GM23338 (cell line): Measurements from ENCODE around the gene PRDM8. TPM values are rescaled to one million over a fixed set of nuclear protein-coding genes. Genes with fewer than 3 reads are reported as not detected.

Experiments used
- ATAC-seq: fragments of 200-7000 bp; cut with Tn5 transposase; 3 replicates; pipeline ENCODE4 v1.9.1; 2020
- DNase-seq: peaks from one replicate; pipeline ENCODE4 v3.0.0-alpha.2; 2015; ENCODE audit warnings: low spot score
- H2AFZ ChIP-seq: fragments of 200-600 bp; sonication (generic); 2 replicates; pipeline ENCODE4 v1.8.0; 2016; ENCODE audit warnings: antibody characterized with exemption, mild to moderate bottlenecking, moderate library complexity
- H3F3A ChIP-seq: fragments of 200-600 bp; sonication (generic); replicated peaks from 2 replicates; pipeline ENCODE4 v1.8.0; 2017; ENCODE audit warnings: antibody characterized with exemption, mixed run types, low read depth
- H3K27ac ChIP-seq: fragments of 200-600 bp; sonication (generic); 2 replicates; pipeline ENCODE4 v1.6.1; 2016; ENCODE audit warnings: low read depth
- H3K27me3 ChIP-seq: fragments of 200-600 bp; sonication (generic); 2 replicates; pipeline ENCODE4 v1.8.0; 2016; ENCODE audit warnings: mild to moderate bottlenecking, mixed run types, moderate library complexity; ENCODE audit not compliant: insufficient read depth
- H3K36me3 ChIP-seq: fragments of 200-600 bp; sonication (generic); 2 replicates; pipeline ENCODE4 v1.8.0; 2016; ENCODE audit warnings: mild to moderate bottlenecking; ENCODE audit not compliant: insufficient read depth
- H3K4me1 ChIP-seq: fragments of 200-600 bp; sonication (generic); 2 replicates; pipeline ENCODE4 v1.8.0; 2016; ENCODE audit warnings: mild to moderate bottlenecking, moderate library complexity; ENCODE audit not compliant: insufficient read depth
- H3K4me2 ChIP-seq: fragments of 200-600 bp; sonication (generic); 2 replicates; pipeline ENCODE4 v1.7.1; 2017; ENCODE audit warnings: mixed run types
- H3K4me3 ChIP-seq: fragments of 200-600 bp; sonication (generic); 2 replicates; pipeline ENCODE4 v1.6.1; 2016; ENCODE audit warnings: mixed run types
- H3K79me2 ChIP-seq: fragments of 200-600 bp; sonication (generic); replicated peaks from 2 replicates; pipeline ENCODE4 v1.8.0; 2017; ENCODE audit warnings: mild to moderate bottlenecking; ENCODE audit not compliant: insufficient read depth
- H3K9me2 ChIP-seq: fragments of 200-600 bp; sonication (generic); 2 replicates; pipeline ENCODE4 v1.8.0; 2017; ENCODE audit not compliant: insufficient read depth
- H4K20me1 ChIP-seq: fragments of 200-600 bp; sonication (generic); replicated peaks from 2 replicates; pipeline ENCODE4 v1.8.0; 2017; ENCODE audit warnings: mild to moderate bottlenecking; ENCODE audit not compliant: insufficient read depth
- H3K27ac Mint-ChIP-seq: 2 replicates; pipeline ENCODE4 v1.8.0; 2020; ENCODE audit warnings: inconsistent platforms, mild to moderate bottlenecking, moderate library complexity, mixed read lengths
- H3K27me3 Mint-ChIP-seq: 3 replicates; pipeline ENCODE4 v1.8.0; 2022; ENCODE audit warnings: low read depth, mild to moderate bottlenecking, moderate library complexity, mixed read lengths, inconsistent platforms; ENCODE audit not compliant: insufficient read depth, poor library complexity
- H3K36me3 Mint-ChIP-seq: 3 replicates; pipeline ENCODE4 v1.8.0; 2021; ENCODE audit warnings: low read depth, mild to moderate bottlenecking, inconsistent platforms, moderate library complexity, mixed read lengths
- H3K4me1 Mint-ChIP-seq: 3 replicates; pipeline ENCODE4 v1.8.0; 2020; ENCODE audit warnings: mild to moderate bottlenecking, inconsistent platforms, mixed read lengths
- H3K4me3 Mint-ChIP-seq: 3 replicates; pipeline ENCODE4 v1.8.0; 2021; ENCODE audit warnings: moderate library complexity, mild to moderate bottlenecking, inconsistent platforms, mixed read lengths
- H3K9me3 Mint-ChIP-seq: 3 replicates; pipeline ENCODE4 v1.8.0; 2020; ENCODE audit warnings: moderate library complexity, mild to moderate bottlenecking, inconsistent platforms, mixed read lengths
- EZH2 ChIP-seq: fragments of 200-600 bp; sonication (generic); IDR thresholded peaks from one replicate; pipeline ENCODE4 v1.8.0; 2017; ENCODE audit warnings: antibody characterized with exemption, mild to moderate bottlenecking, low read depth; ENCODE audit not compliant: unreplicated experiment
- EZH2phosphoT487 ChIP-seq: fragments of 200-600 bp; sonication (generic); IDR thresholded peaks from one replicate; pipeline ENCODE4 v1.8.1; 2018; ENCODE audit warnings: antibody characterized with exemption; ENCODE audit not compliant: unreplicated experiment
- JUNB ChIP-seq: IDR thresholded peaks from one replicate; pipeline ENCODE4 v1.6.1; 2016; ENCODE audit warnings: antibody characterized with exemption; ENCODE audit not compliant: unreplicated experiment
- POLR2AphosphoS5 ChIP-seq: IDR thresholded peaks from 2 replicates; pipeline ENCODE4 v1.6.1; 2016; ENCODE audit warnings: antibody characterized with exemption, low read depth
- REST ChIP-seq: IDR thresholded peaks from one replicate; pipeline ENCODE4 v1.6.1; 2018; ENCODE audit warnings: antibody characterized with exemption; ENCODE audit not compliant: unreplicated experiment
- STAT1 ChIP-seq: IDR thresholded peaks from one replicate; pipeline ENCODE4 v1.6.1; 2016; ENCODE audit warnings: antibody characterized with exemption; ENCODE audit not compliant: unreplicated experiment
- polyA plus RNA-seq: library from polyadenylated mRNA; unstranded; fragments of >200 nt; fragmentation: Nextera tagmentation; extraction: Ambion mirVana; gene quantifications from 2 replicates; pipeline ENCODE4 v1.2.1, GENCODE V29; 2016
- total RNA-seq: library from RNA; depleted of rRNA; stranded (reverse); fragments of >200 nt; shearing (Covaris generic); gene quantifications from 2 replicates; pipeline ENCODE4 v1.2.3, GENCODE V29; 2014
- TF ChIP-seq, protein P1 (sequence below): IDR thresholded peaks from 2 replicates; pipeline ENCODE4 v1.6.1; 2016; ENCODE audit warnings: antibody characterized with exemption

Gene PRDM8
- total and polyA plus RNA-seq, 2 experiments from 2014 or later = 0.16 TPM; not detected in 1

DNA sequence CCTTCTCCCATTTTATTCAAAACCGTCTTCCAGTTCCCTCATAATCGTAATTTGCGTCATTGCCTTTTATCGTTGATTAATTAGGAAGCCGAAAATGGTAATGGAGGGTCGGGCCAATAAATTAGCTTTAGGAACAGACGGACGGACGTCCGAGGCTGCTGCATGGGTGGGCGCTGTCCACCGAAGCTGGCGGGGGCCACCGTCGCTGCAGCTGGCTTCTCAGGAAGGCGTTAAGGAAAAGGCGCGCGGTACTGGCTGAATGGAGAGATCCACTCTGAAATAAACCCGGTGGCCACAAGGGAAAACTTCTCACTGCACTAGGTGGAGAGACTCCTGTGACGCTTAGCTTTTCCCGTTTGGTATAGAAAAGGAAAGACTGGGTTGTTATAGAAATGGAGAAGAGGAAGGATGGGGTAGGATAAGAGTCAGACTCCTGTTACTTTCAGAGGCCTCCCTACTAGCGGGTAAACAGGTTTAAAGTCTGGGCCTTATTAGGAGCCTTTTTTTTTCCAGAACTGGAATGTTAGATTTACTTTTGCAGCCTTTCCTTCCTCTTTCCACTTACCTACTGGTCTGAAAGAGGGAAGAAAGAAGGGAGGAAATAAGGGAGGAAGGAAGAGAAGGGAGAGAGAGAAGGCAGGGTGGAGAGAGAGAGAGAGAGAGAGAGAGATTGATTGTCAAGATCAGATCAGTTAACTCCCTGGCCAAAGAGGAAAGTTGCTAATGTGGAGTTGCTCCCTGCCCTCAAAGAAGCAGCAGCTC lies 11.3 kb upstream of the PRDM8 start:
- Histone ChIP-seq H3F3A (peaks cover 20% of the 10 kb centered on the region), H3K36me3 (no peaks in the 10 kb centered on the region), H3K4me3 (peak overlapping the region; percentile 83), H3K27me3 (peaks cover 97% of the 10 kb centered on the region), H3K27ac (no peak overlapping the region), H2AFZ (no peak overlapping the region), H3K79me2 (no peaks in the 10 kb centered on the region), H3K4me2 (peak overlapping the region; percentile 82), H4K20me1 (peaks cover 38% of the 10 kb centered on the region), H3K9me2 (no peaks in the 10 kb centered on the region), H3K4me1 (peaks cover 46% of the 10 kb centered on the region)
- H3K27ac Mint-ChIP-seq = no peak overlapping the region
- H3K9me3 Mint-ChIP-seq = no peaks in the 10 kb centered on the region; the same call in 1 of the 3 replicates
- no peaks in the 10 kb centered on the region for H3K36me3 Mint-ChIP-seq
- peaks cover 95% of the 10 kb centered on the region for H3K27me3 Mint-ChIP-seq
- peak overlapping the region; percentile 81 for H3K4me3 Mint-ChIP-seq
- ATAC-seq (no peak), DNase-seq (peak; percentile 26)
- H3K4me1 Mint-ChIP-seq = peaks cover 47% of the 10 kb centered on the region
- TF ChIP-seq, protein P1, sequence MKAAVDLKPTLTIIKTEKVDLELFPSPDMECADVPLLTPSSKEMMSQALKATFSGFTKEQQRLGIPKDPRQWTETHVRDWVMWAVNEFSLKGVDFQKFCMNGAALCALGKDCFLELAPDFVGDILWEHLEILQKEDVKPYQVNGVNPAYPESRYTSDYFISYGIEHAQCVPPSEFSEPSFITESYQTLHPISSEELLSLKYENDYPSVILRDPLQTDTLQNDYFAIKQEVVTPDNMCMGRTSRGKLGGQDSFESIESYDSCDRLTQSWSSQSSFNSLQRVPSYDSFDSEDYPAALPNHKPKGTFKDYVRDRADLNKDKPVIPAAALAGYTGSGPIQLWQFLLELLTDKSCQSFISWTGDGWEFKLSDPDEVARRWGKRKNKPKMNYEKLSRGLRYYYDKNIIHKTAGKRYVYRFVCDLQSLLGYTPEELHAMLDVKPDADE = no peak
- TF ChIP-seq EZH2 (peak; percentile 82), STAT1 (no peak), EZH2phosphoT487 (peak; percentile 64)

- Histone ChIP-seq H3K4me3 (no peak overlapping the region), H3K36me3 (no peaks in the 10 kb centered on the region), H3K4me2 (no peak overlapping the region), H3F3A (peaks cover 20% of the 10 kb centered on the region), H3K27ac (no peak overlapping the region), H2AFZ (no peak overlapping the region), H3K27me3 (peaks cover 97% of the 10 kb centered on the region), H3K9me2 (no peaks in the 10 kb centered on the region), H4K20me1 (peaks cover 45% of the 10 kb centered on the region), H3K79me2 (no peaks in the 10 kb centered on the region), H3K4me1 (peaks cover 46% of the 10 kb centered on the region)
- ATAC-seq = no peak
- no peak for TF ChIP-seq REST
- TF ChIP-seq POLR2AphosphoS5 = no peak
- TF ChIP-seq JUNB = no peak
- TF ChIP-seq EZH2 = peak; percentile 79
- peaks cover 47% of the 10 kb centered on the region for H3K4me1 Mint-ChIP-seq
- DNase-seq = no peak
- peaks cover 97% of the 10 kb centered on the region for H3K27me3 Mint-ChIP-seq
- H3K36me3 Mint-ChIP-seq = no peaks in the 10 kb centered on the region
- H3K4me3 Mint-ChIP-seq = no peak overlapping the region; the same call in 2 of the 3 replicates
- no peak overlapping the region for H3K27ac Mint-ChIP-seq
- H3K9me3 Mint-ChIP-seq = no peaks in the 10 kb centered on the region; the same call in 1 of the 3 replicates
These were observed 10.6 kb upstream of the PRDM8 start for GRCh38 chr4:80186676-80187075.
